Activated T-helper 1 cell treated with Interleukin-2 at 50 U/mL for 16 hours (primary cell): Measurements from ENCODE around the gene KIAA0753.

Source experiments
- DNase-seq: peaks from one replicate; pipeline ENCODE4 v3.0.0-alpha.2; 2020; ENCODE audit warnings: low read depth

KIAA0753 gene

DNA sequence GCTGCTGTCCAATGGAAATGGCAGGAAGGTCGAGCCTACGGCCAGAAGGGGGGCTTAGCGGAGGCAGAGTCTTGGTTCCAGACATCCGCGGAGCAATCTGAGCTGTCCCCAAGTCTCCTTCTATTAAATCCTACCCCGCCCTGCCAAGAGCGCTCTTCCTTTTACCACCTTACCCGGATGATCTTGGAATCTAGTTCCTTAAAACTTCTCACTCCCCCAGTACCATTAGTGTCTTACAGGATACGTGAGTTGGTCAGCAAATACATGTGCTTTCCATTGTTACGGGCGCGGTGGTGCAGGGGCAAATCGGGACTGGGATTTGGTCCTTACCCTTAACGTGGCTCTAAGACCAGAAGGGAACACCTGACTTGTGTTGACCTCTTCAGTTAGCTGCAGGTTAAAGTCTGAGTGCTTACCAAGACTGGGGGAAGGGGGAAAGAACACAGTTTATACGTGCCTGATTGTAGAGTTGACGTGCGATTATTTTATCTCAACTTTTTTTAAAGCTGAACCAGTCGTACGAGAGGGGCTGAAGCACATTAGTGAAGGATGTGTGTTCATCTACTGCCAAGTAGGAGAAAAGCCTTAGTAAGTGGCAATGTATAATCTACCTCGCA is 844 bp upstream of the KIAA0753 start:
- no peak for DNase-seq

DNA sequence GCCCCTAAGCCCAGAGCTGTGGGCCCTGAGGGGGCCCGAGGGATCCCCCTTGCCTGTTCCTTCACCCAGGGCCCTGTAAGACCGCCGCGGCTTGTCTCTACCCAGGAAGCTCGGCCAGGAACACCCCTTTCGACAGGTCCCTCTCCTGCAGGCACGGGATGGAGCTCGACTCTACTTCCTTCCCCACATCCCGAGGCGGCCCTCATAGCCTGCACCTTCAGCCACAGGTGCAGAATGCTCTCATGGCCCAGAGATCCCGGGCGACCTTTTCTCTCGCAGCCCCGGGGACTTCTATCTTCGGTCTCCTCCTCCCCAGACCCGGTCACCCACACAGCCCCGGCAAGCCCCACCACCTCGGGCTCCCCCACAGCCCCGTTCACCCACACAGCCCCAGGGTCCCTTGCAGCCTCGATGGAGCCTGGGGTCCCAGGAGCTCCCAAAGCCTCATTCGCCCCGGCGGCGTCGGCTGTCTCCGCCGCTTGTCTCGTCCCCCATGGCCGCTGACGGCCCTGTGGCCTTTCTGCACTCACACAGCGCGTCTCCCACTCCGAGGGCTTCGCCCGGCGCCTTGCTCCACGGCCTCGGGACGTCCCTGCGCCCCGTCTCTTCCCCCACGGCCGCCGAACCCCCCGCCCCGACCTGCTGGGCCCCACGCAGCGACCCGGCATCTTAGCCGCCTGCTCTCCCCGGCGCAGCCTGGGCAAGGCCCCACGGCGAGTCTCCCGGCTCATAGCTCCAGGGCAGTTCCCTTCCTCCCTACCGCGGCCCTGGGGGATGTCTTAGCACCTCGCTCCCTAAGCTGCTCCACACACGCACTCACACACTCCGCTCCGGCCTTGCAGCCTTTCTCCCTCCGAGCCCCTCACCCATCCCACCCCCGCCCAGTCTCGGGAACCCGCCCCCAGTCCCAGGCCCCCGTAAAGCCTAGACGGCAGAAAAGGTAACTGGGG is 650 bp downstream of the KIAA0753 start:
- DNase-seq = no peak

DNA sequence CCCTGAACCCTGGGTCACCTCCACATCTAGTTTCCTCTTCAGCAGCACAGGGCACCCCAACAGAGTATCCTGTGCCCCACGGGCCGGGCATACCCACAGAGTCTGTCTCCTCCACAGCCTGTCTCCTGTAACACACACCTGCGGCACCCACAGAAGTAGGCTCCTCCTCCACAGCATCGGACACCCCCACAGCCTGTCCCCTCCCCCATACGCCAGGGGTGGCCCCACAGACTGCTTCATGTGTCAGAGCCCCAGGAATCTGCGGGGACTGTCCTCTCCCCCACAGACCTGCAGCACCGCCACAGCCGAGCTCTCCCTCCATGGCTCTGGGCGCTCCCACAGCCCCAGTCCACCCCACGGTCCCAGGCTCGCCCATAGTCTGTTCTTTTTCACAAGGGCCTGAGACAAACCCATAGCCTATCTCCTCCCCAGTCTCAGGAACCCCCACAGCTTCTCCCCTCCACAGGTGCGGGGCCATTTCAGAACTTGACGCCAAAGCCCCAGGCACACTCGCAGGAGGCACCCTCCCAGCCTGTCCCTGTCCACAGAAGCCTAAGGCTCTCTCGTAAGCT is 1.4 kb downstream of the KIAA0753 start:
- DNase-seq = no peak

DNA sequence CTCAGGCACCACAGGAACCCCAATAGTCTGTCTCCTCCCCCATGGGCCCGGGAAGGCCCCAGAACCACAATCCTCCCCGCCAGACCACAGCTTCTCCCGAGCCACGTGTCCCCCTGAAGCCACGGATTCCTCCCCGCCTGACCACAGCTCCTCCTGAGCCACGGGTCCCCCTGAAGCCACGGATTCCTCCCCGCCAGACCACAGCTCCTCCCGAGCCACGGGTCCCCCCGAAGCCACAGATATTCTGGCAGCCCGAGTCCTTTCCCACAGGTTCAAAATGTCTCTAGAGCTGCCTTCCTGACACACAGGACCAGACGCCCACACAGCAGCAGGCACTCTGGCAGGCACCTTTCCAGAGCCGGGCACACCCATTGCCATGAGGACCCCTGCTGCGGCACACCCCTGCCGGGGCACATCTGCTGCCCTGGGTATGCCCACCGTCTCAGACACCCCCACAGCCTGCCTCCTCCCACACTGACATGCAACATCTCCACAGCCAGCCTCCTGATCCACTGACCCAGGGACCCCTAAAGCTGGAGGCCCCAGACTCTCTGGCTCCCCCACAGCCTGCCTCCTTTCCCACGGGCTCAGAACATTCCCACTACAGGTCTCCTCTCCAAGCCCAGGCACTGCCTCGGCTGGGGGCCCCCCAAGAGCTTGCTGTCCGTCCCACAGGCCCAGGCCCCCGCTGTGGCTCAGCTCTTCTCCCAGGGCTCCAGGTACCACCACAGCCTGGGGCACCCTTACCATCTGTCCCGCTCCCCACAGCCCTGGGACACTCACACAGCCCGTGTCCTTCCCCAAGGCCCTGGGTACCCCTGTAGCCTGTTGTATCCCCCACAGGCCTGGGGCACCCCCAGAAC is 2.2 kb downstream of the KIAA0753 start:
- no peak for DNase-seq

DNA sequence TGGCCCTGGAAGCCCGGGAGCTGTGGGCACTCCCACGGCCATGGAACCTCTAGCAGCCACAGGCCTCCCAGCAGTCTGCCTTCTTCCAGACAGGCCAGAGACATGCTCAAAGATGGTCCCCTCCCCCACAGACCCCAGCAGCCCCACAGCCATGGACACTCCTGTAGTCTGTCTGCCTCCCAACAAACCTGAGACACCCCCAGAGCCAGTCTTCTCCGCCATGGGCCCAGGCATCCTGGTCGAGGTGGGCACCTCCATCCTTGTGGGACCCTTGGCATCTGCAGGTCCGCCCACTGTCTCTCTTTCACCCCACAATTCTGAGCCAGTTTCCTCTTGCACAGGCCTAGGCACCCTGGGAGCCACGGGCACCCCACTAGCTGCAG is 3.1 kb downstream of the KIAA0753 start:
- DNase-seq = no peak

DNA sequence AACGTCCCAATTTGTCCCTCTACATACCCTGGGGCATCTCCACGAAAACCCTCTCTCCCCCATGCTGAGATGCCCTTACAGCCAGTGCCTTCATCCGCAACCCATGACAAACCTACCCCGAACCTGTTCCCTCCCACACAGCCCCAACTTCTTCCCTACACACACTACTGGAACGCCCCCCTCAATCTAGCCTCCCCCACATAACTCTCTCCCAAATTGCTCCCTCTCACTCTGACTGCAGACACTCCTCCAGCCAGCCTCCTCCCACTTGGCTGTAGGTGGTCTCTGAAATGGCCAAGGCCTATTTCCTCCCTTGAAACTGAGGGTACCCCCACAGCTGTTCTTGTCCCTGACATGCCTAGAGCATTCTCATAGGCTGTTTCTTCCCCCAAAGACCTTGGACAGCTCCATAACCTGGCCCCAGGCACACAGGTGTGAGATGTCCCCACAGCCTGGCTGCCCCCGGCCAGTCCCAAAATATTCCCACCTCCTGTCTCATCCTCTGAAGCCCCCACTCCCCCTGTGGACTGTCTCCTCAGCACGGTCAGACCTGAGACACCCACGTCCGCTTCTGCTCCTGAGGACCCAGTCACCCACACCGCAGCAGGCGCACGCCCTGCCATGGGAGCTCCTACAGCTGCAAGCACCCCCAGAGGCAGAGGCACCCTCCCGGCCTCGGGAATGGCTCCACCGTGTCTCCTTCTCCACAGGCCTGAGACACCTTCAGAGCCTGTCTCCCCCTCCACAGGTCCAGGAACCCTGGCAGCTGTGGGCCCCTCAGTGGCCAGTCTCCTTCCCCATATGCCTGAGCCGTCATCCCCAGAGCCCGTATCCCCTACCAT is 3.7 kb downstream of the KIAA0753 start:
- no peak for DNase-seq

DNA sequence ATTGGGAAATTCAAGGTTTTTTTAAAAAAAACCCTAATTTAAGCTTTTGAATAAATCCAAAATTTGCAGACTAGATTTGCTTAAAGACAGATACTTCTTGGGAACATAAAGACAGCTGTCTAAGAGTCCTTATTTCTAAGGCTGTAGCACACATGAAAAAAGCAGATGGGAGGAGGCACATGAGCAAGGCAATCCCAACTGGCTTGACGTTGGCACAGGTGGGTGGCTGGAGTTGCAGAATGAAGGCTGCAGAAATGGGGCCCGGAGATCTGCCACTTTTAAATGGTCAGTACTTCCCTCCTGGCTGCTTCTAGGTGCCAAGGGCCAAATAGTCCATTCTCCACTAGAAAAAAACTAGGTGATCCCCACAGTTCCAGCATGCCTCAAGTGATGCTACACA is 4.4 kb downstream of the KIAA0753 start:
- no peak for DNase-seq

DNA sequence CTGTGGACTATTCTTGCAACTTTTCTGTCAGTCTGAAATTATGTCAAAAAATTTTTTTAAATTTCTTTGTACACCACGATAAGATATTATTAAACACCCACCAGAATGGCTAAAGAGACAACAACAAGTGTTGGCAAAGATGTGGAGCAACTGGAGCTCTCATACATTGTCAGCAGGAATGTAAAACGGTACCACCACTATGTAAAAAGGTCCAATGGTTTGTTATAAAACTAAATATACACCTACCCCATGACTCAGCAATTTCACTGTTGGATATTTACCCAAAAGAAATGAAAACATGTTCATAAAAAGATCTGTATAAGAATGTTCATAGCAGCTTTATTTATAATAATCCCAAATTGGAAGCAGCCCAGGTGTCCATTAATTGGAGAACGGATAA is 7.2 kb downstream of the KIAA0753 start:
- DNase-seq = no peak

DNA sequence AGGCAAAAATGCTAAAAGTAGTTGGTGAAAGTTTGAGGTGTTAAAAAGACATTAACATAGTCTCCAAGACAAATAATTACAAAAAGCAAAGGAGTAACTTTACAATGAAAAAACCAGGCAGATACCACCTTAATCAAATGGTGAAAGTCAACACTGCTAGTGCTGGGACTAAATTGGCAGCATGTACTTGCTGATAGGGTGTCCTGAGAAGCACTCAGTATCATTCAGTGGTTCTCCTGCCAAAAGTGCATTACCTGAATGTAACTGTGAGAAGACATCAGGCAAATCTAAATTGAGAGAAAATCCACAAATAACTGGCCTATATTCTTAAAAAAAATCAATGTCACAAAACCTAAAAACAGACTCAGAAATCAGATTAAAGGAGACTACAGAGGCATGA is 8.0 kb downstream of the KIAA0753 start:
- no peak for DNase-seq

DNA sequence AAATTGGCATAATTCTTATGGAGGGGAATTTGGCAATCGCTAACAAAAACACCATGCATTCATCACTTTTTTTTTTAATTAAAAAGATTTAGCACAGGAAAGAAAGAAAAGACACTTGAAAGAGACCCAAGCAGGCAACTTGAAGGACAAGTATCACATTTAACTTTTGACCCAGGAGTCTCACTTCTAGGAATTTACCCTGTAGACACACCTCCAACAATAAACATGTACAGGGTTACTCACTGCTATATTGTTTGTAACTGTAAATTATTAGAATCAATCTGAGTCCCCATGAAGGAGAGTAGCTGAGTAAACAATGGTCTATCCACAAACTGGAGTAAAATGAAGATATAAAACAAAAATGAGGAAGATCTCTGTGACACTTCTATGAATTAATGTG is 10.1 kb downstream of the KIAA0753 start:
- no peak for DNase-seq

DNA sequence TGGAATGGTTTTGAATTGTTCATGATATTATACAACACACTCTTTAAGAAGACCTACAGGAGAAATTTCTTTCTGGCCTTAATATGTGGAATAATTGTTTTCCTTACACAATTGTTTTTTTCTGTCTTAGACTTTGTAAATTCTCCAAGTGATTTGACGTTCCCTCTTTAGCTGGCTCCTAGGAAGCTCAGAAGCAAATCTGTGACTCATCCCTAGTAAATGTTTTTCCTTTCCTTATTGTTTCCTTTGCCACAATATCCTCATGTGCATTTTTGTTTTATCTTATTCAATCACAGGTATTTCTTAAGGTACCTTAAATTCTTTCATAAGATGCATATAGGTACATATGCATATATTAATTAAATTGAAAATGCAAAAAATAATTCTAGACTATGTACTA is 13.5 kb downstream of the KIAA0753 start:
- DNase-seq = no peak

DNA sequence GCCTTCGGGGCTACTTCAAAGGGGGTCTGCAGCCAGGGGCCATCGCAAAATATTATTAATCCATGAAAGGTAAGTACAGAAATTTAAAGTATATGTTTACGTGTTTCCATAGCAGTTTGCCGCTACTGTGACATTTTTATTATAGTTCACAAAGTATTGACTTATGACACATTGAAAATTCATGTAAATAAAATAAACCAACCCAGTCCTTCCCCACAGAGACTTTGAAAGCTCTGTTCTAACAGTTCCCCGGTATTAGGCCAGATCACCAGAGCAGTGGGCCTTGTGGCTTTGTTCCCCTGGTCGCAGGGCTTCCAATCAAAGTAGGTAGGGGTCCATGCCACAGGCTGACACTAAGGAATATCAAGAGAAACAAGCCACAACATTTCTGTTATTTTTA is 13.9 kb downstream of the KIAA0753 start:
- DNase-seq = no peak

DNA sequence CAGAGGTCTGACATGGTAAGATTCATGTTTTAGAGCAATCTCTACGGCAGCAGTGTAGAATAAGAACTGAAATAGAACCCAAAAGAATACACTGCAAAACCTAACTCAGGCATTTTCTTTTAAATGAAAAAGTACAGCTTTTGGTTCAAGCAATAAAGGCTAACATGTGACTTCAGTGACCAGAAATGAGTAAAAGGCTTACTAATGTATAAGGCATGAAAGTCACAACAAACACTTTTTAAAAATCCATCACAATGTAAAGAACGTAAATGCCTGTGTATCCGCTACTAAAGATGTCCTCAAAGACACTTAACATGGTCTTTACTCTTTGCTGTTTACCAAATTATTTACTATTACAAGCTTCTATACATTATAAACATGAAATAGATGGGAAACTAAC is 16.6 kb downstream of the KIAA0753 start:
- no peak for DNase-seq

DNA sequence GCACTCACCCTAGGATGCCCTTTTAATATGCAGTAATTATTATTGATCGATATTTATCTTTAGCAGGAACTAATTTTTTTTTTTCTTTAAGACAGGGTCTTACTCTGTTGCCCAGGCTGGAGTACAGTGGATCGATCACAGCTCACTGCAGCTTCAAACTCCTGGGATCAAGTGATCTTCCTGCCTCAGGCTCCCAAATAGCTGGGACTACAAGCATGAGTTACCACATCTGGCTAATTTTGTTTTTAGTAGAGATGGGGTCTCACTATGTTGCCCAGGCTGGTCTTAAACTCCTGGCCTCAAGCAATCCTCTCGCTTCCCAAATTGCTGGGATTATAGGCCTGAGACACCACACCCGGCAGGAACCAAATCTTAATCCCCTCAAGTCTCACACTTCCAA is 29.3 kb downstream of the KIAA0753 start:
- no peak for DNase-seq

DNA sequence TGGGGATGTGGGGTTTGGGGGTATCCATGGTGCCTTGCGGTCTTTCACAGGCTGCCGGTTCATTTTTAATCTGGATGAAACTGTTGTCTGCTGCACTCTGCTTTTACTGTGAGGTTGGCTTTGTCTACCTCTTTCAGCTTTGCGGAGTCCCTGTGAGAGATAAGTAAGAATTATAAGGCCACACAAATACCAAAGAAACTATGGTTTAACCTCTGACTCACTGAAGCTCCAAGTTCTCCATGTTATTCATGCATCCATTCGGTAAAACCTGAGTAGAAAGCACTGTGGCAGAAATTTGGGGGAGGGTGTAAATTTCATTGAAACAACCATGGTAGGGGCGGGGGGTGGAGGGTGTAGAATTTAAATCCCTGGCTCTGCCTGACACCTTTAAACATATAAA is 30.5 kb downstream of the KIAA0753 start:
- no peak for DNase-seq

DNA sequence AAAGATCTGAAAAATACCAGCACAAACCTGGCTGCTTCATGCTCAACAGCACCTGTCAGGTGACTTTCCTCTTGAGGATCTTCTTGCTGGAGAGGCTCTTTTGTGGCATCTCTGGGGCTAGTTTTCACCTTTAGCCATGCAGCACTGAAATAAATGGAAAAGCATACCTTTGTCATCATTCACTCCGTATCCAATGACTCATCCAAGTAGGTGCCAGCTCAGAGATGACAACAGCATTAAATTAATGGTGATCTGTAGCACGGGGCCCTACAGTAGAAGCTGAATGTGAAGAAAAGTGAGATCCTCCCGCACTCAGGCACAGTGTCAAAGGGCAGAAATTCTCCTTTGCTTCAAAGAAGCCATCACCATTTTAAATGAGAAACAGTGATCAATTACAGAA is 32.2 kb downstream of the KIAA0753 start:
- no peak for DNase-seq

DNA sequence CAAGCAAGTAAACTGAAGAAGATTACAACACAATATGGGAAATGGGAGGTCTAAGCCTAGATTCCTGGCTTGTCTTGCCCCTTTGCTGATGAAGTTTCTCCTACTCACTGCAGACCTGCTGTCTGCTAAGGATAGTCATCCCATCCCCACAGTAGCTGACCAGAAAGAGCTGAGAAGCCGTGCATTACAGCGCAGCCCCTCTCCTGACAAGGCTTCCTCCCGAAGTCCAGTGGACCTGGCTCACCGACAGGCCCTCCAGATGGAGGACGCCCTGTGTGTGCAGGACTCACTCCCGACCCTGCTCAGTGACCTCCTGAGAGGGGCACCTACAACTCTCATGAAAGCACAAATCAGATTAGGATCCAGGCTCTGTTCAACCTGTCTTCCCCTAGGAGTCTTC is 35.4 kb downstream of the KIAA0753 start:
- DNase-seq = no peak

DNA sequence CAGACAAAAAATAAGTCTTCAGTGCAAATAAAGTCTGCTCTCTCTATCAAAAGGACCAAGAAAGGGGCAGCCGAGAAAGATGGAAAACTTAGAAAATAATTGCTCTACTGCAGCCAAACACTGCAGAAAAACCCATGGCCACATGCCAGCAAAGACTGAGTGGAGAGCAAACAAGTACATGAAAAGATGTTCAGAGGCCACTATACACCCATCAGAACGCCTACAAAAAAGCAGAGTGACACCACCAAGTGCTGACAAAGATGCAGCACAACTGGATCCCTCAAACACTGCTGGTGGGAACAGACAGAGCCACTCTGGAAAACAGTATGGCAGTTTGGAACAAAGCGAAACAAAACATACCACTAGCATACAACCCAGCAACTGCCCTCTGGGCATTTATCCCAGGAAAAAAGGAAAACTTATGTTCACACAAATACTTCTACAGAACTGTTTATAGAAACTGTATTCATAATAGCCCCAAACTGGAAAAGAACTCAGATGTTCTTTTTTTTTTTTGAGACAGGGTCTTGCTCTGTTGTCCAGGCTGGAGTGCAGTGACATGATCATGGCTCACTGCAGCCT is 36.7 kb downstream of the KIAA0753 start:
- no peak for DNase-seq

DNA sequence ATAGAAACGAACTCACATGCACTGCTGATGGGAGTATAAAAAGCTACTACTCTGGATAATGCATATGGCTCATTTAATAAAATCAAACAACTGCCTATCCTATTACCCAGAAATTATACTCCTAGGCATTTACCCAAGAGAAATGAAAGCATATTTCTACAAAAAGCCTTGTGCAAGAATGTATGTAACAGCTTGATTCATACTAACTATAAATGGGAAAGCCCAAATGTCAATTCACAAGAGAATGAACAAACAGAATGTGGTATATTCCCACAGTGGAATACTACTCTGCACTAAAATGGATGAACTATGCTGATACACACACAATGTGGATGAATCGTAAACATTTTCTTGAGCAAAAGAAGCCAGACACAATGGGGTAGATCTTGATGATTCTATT is 38.4 kb downstream of the KIAA0753 start:
- DNase-seq = no peak

DNA sequence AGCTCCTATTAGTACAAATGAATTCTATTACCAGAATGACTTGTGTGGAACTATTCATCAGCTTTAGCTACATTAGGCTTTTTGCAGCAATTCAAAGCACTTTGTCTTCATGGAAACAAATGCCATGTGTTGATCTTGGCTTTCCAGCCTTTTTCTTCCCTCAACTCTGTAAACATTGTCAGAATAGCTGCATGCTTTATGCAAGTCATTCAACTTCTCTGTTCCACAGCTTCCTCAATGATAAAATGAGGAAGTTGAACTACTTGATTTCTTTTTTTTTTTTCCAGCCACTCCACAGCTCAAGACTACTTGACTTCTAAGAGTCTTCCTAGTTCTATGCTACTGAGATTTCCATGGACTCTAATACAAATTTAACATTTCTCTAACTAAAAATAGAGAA is 41.1 kb downstream of the KIAA0753 start:
- no peak for DNase-seq

DNA sequence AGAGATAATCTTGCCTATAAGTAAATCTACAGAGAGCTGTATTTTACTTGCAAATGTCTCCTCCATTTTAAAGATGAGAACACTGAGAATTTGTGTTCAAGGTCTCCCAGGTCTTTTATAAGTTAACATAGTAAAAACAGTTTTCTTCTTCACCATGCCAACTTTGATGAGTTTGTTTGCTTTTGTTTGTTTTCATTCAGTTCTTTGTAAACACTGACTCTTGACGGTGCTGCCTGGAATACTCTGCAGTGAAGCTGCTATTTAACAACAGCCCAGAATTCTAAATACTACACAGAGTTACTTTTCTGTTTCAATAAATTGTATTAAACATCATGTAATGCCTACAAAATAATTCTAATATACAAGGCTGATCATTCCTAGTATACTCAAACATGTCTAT is 42.8 kb downstream of the KIAA0753 start:
- no peak for DNase-seq
